Measurements from ENCODE around the gene SEMA3B.

SEMA3B gene

DNA sequence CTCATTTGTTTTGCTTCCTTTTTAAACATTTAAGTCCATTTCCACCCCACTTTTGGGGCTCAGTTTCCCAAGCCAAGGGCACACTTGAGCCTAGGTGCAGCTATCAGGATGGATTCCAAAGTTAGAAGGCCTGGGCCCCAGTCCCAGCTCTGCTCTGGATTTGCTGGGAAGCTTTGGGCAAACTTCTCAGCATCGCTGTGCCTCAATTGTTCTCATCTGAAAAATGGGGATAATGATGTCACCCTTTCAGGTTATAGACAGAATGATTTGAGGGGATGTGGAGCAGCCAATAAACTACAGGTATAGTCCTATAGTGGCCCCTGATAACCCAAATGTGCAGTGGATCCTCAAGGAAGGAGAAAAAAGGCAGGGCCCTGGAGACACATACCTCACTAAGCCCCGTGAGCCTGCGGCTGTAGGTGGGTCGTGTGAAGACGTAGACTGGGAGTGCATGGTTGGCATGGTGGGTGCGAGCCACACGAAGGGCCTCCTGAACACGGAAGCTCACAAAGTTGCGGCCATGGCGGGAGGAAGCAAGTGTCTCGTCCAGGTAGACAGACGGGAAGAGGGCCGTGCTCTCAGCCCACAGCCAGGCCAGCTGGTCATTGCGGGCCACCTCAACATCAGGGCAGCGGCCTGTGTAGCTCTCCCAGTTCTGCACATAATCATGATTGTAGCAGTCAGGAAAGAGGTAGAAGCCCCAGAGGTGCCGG is 50.4 kb downstream of the SEMA3B start:
- Histone ChIP-seq H3K27me3 (ENCODE audit: control insufficient read depth in 1 of 2, insufficient read depth in 2 of 2, low read length in 2 of 2) (no peaks in the 10 kb centered on the region), H3K36me3 (ENCODE audit: control insufficient read depth in 2 of 2, insufficient read depth in 2 of 2, low read length in 2 of 2) (peaks cover 10 to 30% of the 10 kb centered on the region in 2 donors), H3K4me3 (ENCODE audit: low read length in 2 of 2) (peak overlapping the region in 1 of 2 donors; percentile 90), H3K27ac (ENCODE audit: low read length) (no peak overlapping the region), H3K4me1 (ENCODE audit: control insufficient read depth, insufficient read depth, low read length) (peaks cover 53% of the 10 kb centered on the region), H3K9ac (ENCODE audit: low read length in 2 of 2) (peak overlapping the region; percentile 29 to 36), H3K9me3 (ENCODE audit: control insufficient read depth in 2 of 2, low read length in 2 of 2) (no peaks in the 10 kb centered on the region)

DNA sequence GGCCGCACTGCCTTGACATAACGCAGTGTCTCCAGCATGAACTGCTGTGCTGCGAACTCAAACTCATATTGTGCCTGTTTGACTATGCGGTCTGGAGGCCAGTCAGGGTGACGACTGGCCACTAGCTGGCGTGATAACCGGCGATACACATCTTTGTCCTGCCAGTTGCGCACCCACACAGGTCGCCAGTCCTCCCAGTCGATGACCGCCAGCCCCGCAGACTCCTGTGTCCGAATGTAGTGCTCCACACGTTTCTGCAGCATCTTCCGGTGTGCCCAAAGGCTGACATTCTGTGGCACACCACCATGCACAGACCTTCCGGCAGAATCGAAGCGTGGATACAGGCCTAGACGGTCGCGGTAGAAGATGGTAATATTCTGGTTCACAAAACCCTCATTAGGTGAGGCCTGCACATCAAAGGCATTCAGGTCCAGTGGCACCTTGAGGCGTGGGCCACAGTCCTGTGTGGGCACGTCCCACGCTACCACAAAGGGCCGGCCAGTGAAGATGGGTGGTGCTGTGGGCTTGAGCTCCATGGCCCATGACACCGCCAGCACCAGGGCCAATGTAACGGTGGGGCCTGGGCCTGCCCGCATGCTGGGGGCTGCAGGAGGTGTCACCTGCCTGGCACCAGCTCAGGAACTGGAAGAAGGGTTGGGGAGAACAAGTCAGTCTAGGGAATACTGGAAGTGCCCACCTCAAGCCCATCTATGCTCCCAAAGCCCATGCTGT is 51.1 kb downstream of the SEMA3B start:
- H3K9me3 ChIP-seq (ENCODE audit: control insufficient read depth in 2 of 2, low read length in 2 of 2), result no peaks in the 10 kb centered on the region
- peak overlapping the region; percentile 90 to 92 for H3K4me3 ChIP-seq (ENCODE audit: low read length in 2 of 2)
- peaks cover 55% of the 10 kb centered on the region for H3K4me1 ChIP-seq (ENCODE audit: control insufficient read depth, insufficient read depth, low read length)
- H3K27ac ChIP-seq (ENCODE audit: low read length), result peak overlapping the region; percentile 94
- peaks cover 7 to 29% of the 10 kb centered on the region in 2 donors for H3K36me3 ChIP-seq (ENCODE audit: control insufficient read depth in 2 of 2, insufficient read depth in 2 of 2, low read length in 2 of 2)
- H3K9ac ChIP-seq (ENCODE audit: low read length in 2 of 2), result peak overlapping the region; percentile 90 to 96
- H3K27me3 ChIP-seq (ENCODE audit: control insufficient read depth in 1 of 2, insufficient read depth in 2 of 2, low read length in 2 of 2), result no peaks in the 10 kb centered on the region

DNA sequence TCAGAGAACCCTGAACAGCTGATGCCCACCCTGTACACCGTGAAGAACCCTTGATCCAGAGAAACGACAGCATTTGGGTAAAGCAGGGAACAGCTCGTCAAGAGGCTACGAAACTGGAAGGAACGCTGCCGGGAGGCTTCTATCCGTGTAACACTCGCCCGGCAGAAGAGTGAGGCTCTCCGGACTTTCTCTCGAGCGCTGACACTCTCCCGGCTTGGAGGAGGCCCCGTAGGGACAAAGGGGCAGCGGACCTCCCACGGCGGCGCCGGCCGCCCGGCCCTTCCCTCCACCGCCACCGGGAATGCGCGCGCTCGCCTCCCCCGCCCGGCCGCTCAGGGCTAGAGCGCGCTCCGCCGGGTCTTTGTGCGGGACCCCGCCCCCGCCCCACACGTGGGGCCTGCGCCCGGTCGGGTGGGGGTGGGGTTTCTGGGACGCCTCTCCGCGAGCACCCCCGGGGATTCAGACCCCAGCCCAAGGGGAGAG is 51.9 kb downstream of the SEMA3B start:
- H3K36me3 ChIP-seq (ENCODE audit: control insufficient read depth in 2 of 2, insufficient read depth in 2 of 2, low read length in 2 of 2), result peaks cover 12 to 34% of the 10 kb centered on the region in 2 donors
- peaks cover 55% of the 10 kb centered on the region for H3K4me1 ChIP-seq (ENCODE audit: control insufficient read depth, insufficient read depth, low read length)
- H3K9ac ChIP-seq (ENCODE audit: low read length in 2 of 2), result peak overlapping the region; percentile 90 to 98
- no peaks in the 10 kb centered on the region for H3K27me3 ChIP-seq (ENCODE audit: control insufficient read depth in 1 of 2, insufficient read depth in 2 of 2, low read length in 2 of 2)
- H3K4me3 ChIP-seq (ENCODE audit: low read length in 2 of 2), result peak overlapping the region; percentile 90 to 92
- no peaks in the 10 kb centered on the region for H3K9me3 ChIP-seq (ENCODE audit: control insufficient read depth in 2 of 2, low read length in 2 of 2)
- peak overlapping the region; percentile 94 for H3K27ac ChIP-seq (ENCODE audit: low read length)

- Histone ChIP-seq H3K36me3 (ENCODE audit: control insufficient read depth in 2 of 2, insufficient read depth in 2 of 2, low read length in 2 of 2) (peaks cover 16 to 33% of the 10 kb centered on the region in 2 donors), H3K4me3 (ENCODE audit: low read length in 2 of 2) (peak overlapping the region; percentile 90 to 92), H3K27me3 (ENCODE audit: control insufficient read depth in 1 of 2, insufficient read depth in 2 of 2, low read length in 2 of 2) (no peaks in the 10 kb centered on the region), H3K4me1 (ENCODE audit: control insufficient read depth, insufficient read depth, low read length) (peaks cover 55% of the 10 kb centered on the region), H3K27ac (ENCODE audit: low read length) (peak overlapping the region; percentile 94), H3K9ac (ENCODE audit: low read length in 2 of 2) (peak overlapping the region; percentile 90 to 98), H3K9me3 (ENCODE audit: control insufficient read depth in 2 of 2, low read length in 2 of 2) (no peaks in the 10 kb centered on the region)
Measured at GRCh38 chr3:50321336-50322114, 52.6 kb downstream of the SEMA3B start.

DNA sequence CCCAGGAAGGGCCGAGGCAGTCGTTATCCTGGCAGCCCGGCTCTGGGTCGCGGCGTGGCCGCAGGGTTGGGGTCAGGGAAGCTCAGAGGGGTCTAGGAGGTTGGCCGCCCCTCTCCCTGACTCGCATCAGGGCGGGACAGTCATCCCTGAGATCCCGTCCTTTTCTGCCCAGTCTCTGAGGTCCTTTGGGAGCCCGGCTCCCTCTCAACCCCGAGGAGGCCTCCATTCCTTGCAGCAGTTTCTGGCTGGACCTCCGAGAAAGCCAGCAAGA is 53.1 kb downstream of the SEMA3B start:
- peak overlapping the region; percentile 45 to 71 for H3K9ac ChIP-seq (ENCODE audit: low read length in 2 of 2)
- peaks cover 56% of the 10 kb centered on the region for H3K4me1 ChIP-seq (ENCODE audit: control insufficient read depth, insufficient read depth, low read length)
- H3K9me3 ChIP-seq (ENCODE audit: control insufficient read depth in 2 of 2, low read length in 2 of 2), result no peaks in the 10 kb centered on the region
- H3K27ac ChIP-seq (ENCODE audit: low read length), result peak overlapping the region; percentile 94
- peaks cover 16 to 28% of the 10 kb centered on the region in 2 donors for H3K36me3 ChIP-seq (ENCODE audit: control insufficient read depth in 2 of 2, insufficient read depth in 2 of 2, low read length in 2 of 2)
- H3K4me3 ChIP-seq (ENCODE audit: low read length in 2 of 2), result peak overlapping the region; percentile 90 to 92
- H3K27me3 ChIP-seq (ENCODE audit: control insufficient read depth in 1 of 2, insufficient read depth in 2 of 2, low read length in 2 of 2), result no peaks in the 10 kb centered on the region

DNA sequence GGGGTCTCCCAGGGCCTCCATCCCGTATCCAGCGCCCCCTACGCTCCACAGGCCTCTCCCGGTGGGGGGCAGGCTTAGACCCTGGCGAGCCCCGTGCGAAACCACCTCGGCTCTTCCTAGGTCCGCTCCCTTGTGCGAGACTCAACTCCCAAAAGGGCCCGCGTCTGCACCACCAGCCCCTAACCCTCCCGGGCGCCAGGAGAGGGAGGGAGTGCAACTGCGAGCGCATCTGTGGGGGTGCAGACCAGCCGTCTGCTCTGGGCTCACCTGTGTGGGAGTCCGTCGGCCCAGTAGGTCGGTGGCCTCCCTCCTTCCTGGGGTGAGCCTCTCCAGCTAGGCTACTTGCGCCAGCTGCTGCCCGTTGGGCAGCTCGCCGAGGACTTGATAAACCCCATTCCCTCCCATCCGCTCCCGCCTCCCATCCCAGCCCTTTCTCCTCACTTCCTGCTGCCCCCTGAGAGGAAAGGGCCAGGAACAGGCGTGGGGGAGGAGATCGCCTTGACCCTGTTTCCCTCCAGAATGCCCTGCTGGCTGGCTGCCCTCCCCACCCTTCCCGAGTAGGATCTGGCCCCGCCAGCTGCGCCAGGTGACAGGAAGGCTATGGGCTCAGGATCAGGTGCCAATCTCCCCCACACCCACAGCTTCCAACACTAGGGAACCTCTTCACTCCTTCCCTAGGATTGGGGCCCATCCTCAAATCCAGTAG is 53.6 kb downstream of the SEMA3B start, which contains the start of gene HYAL2:
Gene HYAL2 (minus strand): TSS at position 360 of the 706 bp plus-strand sequence. CDS start 2,256 bp downstream, outside the sequence.
- H3K4me1 ChIP-seq (ENCODE audit: control insufficient read depth, insufficient read depth, low read length), result peaks cover 58% of the 10 kb centered on the region
- no peaks in the 10 kb centered on the region for H3K27me3 ChIP-seq (ENCODE audit: control insufficient read depth in 1 of 2, insufficient read depth in 2 of 2, low read length in 2 of 2)
- no peaks in the 10 kb centered on the region for H3K9me3 ChIP-seq (ENCODE audit: control insufficient read depth in 2 of 2, low read length in 2 of 2)
- H3K9ac ChIP-seq (ENCODE audit: low read length in 2 of 2), result peak within 1 kb of the TSS; percentile 90 to 98
- peak within 1 kb of the TSS; percentile 94 for H3K27ac ChIP-seq (ENCODE audit: low read length)
- H3K36me3 ChIP-seq (ENCODE audit: control insufficient read depth in 2 of 2, insufficient read depth in 2 of 2, low read length in 2 of 2), result peaks cover 16 to 24% of the 10 kb centered on the region in 2 donors
- peak within 1 kb of the TSS; percentile 90 to 92 for H3K4me3 ChIP-seq (ENCODE audit: low read length in 2 of 2)

- H3K9ac ChIP-seq (ENCODE audit: low read length in 2 of 2), result peak overlapping the region; percentile 13 to 45
Measured at GRCh38 chr3:50323092-50323600, 54.2 kb downstream of the SEMA3B start.

DNA sequence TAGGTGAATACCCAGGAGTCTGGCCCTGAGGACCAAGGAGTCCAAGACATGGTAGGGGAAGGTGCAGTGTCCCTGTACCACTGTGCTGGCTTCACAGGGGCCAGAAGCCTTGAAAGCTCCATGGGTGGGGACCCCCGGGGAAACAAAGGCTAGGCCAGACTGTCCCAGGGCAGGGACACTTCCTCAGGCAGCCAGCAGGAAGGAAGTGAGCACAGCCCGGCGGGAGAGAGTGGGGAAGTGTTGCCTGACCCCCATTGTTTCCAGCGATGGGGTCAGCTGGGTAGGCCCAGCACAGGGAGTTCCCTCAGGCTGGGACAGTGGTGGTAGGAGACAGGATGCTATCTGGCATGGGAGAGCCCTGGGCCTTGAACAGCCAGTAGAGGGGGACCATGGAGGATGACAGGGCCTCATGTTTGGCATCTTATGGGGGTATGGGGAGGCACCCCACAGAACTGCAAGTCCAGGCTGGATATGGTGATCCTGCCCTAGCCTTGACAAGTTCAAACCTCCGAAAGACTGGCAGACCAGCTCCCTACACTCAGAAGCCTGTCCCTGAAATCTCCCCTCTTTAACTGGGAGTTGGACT is 54.8 kb downstream of the SEMA3B start:
- Histone ChIP-seq H3K27me3 (ENCODE audit: control insufficient read depth in 1 of 2, insufficient read depth in 2 of 2, low read length in 2 of 2) (no peaks in the 10 kb centered on the region), H3K9me3 (ENCODE audit: control insufficient read depth in 2 of 2, low read length in 2 of 2) (no peaks in the 10 kb centered on the region), H3K4me1 (ENCODE audit: control insufficient read depth, insufficient read depth, low read length) (peaks cover 56% of the 10 kb centered on the region), H3K9ac (ENCODE audit: low read length in 2 of 2) (no peak overlapping the region), H3K36me3 (ENCODE audit: control insufficient read depth in 2 of 2, insufficient read depth in 2 of 2, low read length in 2 of 2) (peaks cover 10 to 15% of the 10 kb centered on the region in 2 donors), H3K27ac (ENCODE audit: low read length) (peak overlapping the region; percentile 94), H3K4me3 (ENCODE audit: low read length in 2 of 2) (peak overlapping the region in 1 of 2 donors; percentile 8)

More at GRCh38 chr3:50323092-50323600, 54.2 kb downstream of the SEMA3B start:
- Histone ChIP-seq H3K4me1 (ENCODE audit: control insufficient read depth, insufficient read depth, low read length) (peaks cover 56% of the 10 kb centered on the region), H3K36me3 (ENCODE audit: control insufficient read depth in 2 of 2, insufficient read depth in 2 of 2, low read length in 2 of 2) (peaks cover 16 to 21% of the 10 kb centered on the region in 2 donors), H3K27ac (ENCODE audit: low read length) (peak overlapping the region; percentile 94), H3K4me3 (ENCODE audit: low read length in 2 of 2) (peak overlapping the region in 1 of 2 donors; percentile 8), H3K27me3 (ENCODE audit: control insufficient read depth in 1 of 2, insufficient read depth in 2 of 2, low read length in 2 of 2) (no peaks in the 10 kb centered on the region), H3K9me3 (ENCODE audit: control insufficient read depth in 2 of 2, low read length in 2 of 2) (no peaks in the 10 kb centered on the region)

DNA sequence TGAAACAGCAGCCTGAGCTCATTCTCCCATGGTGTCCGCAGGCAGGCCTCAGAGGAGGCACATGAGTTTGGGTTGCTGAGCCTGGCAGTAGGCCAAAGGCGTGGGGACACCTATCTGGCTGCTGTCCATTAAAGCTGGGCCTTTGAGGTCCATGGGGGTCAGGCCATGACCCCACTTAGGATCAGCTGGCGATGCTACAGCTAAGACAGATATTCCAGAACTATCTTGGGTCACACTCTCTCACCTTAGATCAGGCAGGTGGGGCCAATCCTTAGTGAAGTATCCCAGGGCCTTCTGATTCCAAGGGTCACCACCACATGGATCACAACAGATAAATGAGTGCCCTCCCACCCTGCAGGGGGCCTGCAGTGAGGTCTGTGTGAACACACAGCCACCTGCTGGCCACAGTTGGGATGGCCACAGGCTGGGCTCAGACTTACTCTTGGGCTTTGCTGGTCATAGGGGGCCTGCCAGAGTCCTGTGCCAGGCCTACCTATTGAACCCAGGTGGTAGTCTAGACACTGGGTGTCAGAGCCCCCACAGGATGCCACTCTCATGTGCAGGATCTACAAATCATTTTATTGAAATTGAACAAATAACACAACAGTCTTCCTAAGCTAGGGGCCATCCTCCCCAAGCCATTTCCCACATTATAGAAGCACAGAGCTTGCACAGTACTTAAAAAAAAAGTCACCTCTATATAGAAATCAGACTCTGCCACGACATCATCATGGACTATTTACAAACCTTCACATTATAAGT is 55.6 kb downstream of the SEMA3B start:
- Histone ChIP-seq H3K4me3 (ENCODE audit: low read length in 2 of 2) (no peak overlapping the region), H3K9ac (ENCODE audit: low read length in 2 of 2) (peak overlapping the region in 1 of 2 donors; percentile 29), H3K4me1 (ENCODE audit: control insufficient read depth, insufficient read depth, low read length) (peaks cover 50% of the 10 kb centered on the region), H3K27me3 (ENCODE audit: control insufficient read depth in 1 of 2, insufficient read depth in 2 of 2, low read length in 2 of 2) (no peaks in the 10 kb centered on the region), H3K9me3 (ENCODE audit: control insufficient read depth in 2 of 2, low read length in 2 of 2) (no peaks in the 10 kb centered on the region), H3K27ac (ENCODE audit: low read length) (peak overlapping the region; percentile 94), H3K36me3 (ENCODE audit: control insufficient read depth in 2 of 2, insufficient read depth in 2 of 2, low read length in 2 of 2) (peaks cover 12% of the 10 kb centered on the region in 2 donors)

Measured in stomach smooth muscle (tissue), 2 donors.